Measurements from ENCODE around the gene TMCC2. TPM values are rescaled to one million over a fixed set of nuclear protein-coding genes. Genes with fewer than 3 reads are reported as not detected.
A peak's percentile ranks its signal among the peaks of the same experiment; 100 is the strongest.

The TMCC2 gene
- total RNA-seq, 6 donors from 2014 or later: 1.3 to 7.2 (median 3.8) TPM

- Histone ChIP-seq H3K4me1 (peaks cover 10 to 22% (median 15%) of the 10 kb centered on the region in 4 donors), H3K36me3 (no peaks in the 10 kb centered on the region), H3K9me3 (no peaks in the 10 kb centered on the region), H3K27ac (peak within 1 kb of the TSS; percentile 91 to 98 (median 94)), H3K4me3 (peak within 1 kb of the TSS; percentile 62 to 98 (median 84)), H3K27me3 (no peaks in the 10 kb centered on the region)
- ATAC-seq (ENCODE audit: low FRiP score in 2 of 2) (peak; percentile 96 to 98), DNase-seq (peak; percentile 95 to 96)
- 0% methylated on average over 8 to 44 of the region's 67 CpGs for WGBS, 2 donors
- TF ChIP-seq POLR2AphosphoS5 (IDR thresholded peaks at IDR 0.05): peak; percentile 76 to 88
- TF ChIP-seq EP300 (IDR thresholded peaks at IDR 0.05): peak in 1 of 4 donors; percentile 5
- TF ChIP-seq, protein P1, sequence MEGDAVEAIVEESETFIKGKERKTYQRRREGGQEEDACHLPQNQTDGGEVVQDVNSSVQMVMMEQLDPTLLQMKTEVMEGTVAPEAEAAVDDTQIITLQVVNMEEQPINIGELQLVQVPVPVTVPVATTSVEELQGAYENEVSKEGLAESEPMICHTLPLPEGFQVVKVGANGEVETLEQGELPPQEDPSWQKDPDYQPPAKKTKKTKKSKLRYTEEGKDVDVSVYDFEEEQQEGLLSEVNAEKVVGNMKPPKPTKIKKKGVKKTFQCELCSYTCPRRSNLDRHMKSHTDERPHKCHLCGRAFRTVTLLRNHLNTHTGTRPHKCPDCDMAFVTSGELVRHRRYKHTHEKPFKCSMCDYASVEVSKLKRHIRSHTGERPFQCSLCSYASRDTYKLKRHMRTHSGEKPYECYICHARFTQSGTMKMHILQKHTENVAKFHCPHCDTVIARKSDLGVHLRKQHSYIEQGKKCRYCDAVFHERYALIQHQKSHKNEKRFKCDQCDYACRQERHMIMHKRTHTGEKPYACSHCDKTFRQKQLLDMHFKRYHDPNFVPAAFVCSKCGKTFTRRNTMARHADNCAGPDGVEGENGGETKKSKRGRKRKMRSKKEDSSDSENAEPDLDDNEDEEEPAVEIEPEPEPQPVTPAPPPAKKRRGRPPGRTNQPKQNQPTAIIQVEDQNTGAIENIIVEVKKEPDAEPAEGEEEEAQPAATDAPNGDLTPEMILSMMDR (IDR thresholded peaks at IDR 0.05): peak in 1 of 6 experiments; percentile 8
- peak in 3 of 4 donors; percentile 72 to 89 (median 74) for TF ChIP-seq POLR2A (IDR thresholded peaks at IDR 0.05)
Measured at GRCh38 chr1:205211169-205211838, 16.4 kb upstream of the TMCC2 start, which contains the start of gene DSTYK. TSS of gene DSTYK (minus strand) at chr1:205211702. CDS start at chr1:205211535, 167 bp downstream.

GRCh38 chr1:205211839-205212536 lies 15.8 kb upstream of the TMCC2 start:
- H3K4me3 ChIP-seq: peak overlapping the region in 3 of 4 donors; percentile 62 to 98 (median 90)
- ATAC-seq (ENCODE audit: low FRiP score in 2 of 2) (peak in 1 of 2 donors; percentile 56), DNase-seq (no peak)
- H3K27me3 ChIP-seq: no peaks in the 10 kb centered on the region
- TF ChIP-seq POLR2A (IDR thresholded peaks at IDR 0.05) (no peak), EP300 (IDR thresholded peaks at IDR 0.05) (no peak), POLR2AphosphoS5 (IDR thresholded peaks at IDR 0.05) (no peak)
- TF ChIP-seq, protein P1 (IDR thresholded peaks at IDR 0.05): no peak
- 41 to 44% methylated on average over 13 of the region's 13 CpGs for WGBS, 2 donors
- H3K36me3 ChIP-seq: no peaks in the 10 kb centered on the region
- H3K27ac ChIP-seq: peak overlapping the region; percentile 91 to 98 (median 94)
- H3K4me1 ChIP-seq: peaks cover 10 to 22% (median 15%) of the 10 kb centered on the region in 4 donors
- H3K9me3 ChIP-seq: no peaks in the 10 kb centered on the region

DNA sequence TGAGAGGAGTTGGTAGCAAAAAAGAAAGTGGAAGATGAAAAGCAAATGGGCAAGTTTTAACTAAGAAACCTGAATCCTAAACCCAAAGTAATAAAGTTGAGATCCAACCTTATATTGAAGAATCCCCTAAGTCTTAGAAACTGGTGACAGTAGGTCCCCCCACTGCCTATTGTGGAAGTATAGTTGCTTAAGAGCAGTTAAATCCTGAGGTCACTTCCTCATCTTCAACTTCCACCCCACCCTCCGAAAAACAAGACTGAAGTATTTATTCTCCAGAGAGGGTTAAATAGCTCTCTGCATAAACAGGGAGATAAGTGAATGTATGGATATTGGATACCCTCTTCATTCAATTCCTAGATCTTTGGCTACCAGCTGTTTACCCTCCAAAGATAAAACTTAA lies 13.0 kb upstream of the TMCC2 start:
- Histone ChIP-seq H3K27ac (no peak overlapping the region), H3K36me3 (no peaks in the 10 kb centered on the region), H3K27me3 (no peaks in the 10 kb centered on the region), H3K9me3 (no peaks in the 10 kb centered on the region), H3K4me3 (no peak overlapping the region), H3K4me1 (peaks cover 8 to 18% (median 12%) of the 10 kb centered on the region in 4 donors)
- TF ChIP-seq EP300 (IDR thresholded peaks at IDR 0.05): no peak
- TF ChIP-seq, protein P1 (IDR thresholded peaks at IDR 0.05): no peak
- DNase-seq (no peak), ATAC-seq (ENCODE audit: low FRiP score in 2 of 2) (no peak)
- WGBS, 2 donors: 24 to 48% methylated on average over 1 of the region's 1 CpG

DNA sequence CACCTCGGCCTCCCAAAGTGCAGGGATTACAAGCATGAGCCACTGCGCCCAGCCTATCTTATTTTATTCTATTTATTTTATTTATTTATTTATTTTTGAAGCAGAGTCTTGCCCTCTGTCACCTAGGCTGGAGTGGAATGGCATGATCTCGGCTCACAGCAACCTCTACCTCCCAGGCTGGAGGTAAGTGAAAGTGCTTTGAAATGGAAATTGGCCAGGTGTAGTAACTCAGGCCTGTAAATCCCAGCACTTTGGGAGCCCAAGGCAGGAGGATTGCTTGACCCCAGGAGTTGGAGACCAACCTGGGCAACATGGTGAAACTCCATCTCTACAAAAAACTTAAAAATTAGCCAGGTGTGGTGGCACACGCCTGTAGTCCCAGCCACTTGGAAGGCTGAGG lies 11.2 kb upstream of the TMCC2 start:
- peaks cover 0 to 8% (median 5%) of the 10 kb centered on the region in 4 donors for H3K4me1 ChIP-seq
- 85 to 95% methylated on average over 4 of the region's 4 CpGs for WGBS, 2 donors
- DNase-seq: no peak
- no peaks in the 10 kb centered on the region for H3K9me3 ChIP-seq
- no peaks in the 10 kb centered on the region for H3K36me3 ChIP-seq
- H3K4me3 ChIP-seq: no peak overlapping the region
- no peak overlapping the region for H3K27ac ChIP-seq
- no peaks in the 10 kb centered on the region for H3K27me3 ChIP-seq
- no peak for ATAC-seq (ENCODE audit: low FRiP score in 2 of 2)
- TF ChIP-seq POLR2A (IDR thresholded peaks at IDR 0.05) (no peak), EP300 (IDR thresholded peaks at IDR 0.05) (no peak), POLR2AphosphoS5 (IDR thresholded peaks at IDR 0.05) (no peak)
- TF ChIP-seq, protein P1 (IDR thresholded peaks at IDR 0.05): no peak

All from upper lobe of left lung (tissue), 6 donors.